Activated naive CD8-positive, alpha-beta T cell treated with anti-CD3 and anti-CD28 coated beads, Interleukin-2, amount 10 ng/mL, durations not matched to agents 7 days and 5 days (primary cell): Measurements from ENCODE around the gene ARMH4. TPM values are rescaled to one million over a fixed set of nuclear protein-coding genes. Genes with fewer than 3 reads are reported as not detected.

Source experiments
- ATAC-seq: fragments of 150-1000 bp; cut with Tn5 transposase; one replicate; pipeline ENCODE4 v1.10.0; 2021; ENCODE audit warnings: low read depth, moderate library complexity
- POLR2A ChIA-PET: fragments of 350-600 bp; sonication (Branson Sonifier 250); formaldehyde crosslinking; loops from one replicate; lab custom pipeline; 2021; ENCODE audit warnings: antibody characterized with exemption; lab: Charles Lee
- DNase-seq: peaks from one replicate; pipeline ENCODE4 v3.0.0; 2021
- H3K27ac Mint-ChIP-seq: one replicate; pipeline ENCODE4 v1.8.0; 2022; ENCODE audit warnings: mild to moderate bottlenecking, mixed read lengths
- H3K27me3 Mint-ChIP-seq: one replicate; pipeline ENCODE4 v1.8.0; 2022; ENCODE audit warnings: mild to moderate bottlenecking, moderate library complexity, mixed read lengths
- H3K36me3 Mint-ChIP-seq: one replicate; pipeline ENCODE4 v1.8.0; 2021; ENCODE audit warnings: mild to moderate bottlenecking, mixed read lengths
- H3K4me1 Mint-ChIP-seq: one replicate; pipeline ENCODE4 v1.8.0; 2021; ENCODE audit warnings: mixed read lengths
- H3K4me3 Mint-ChIP-seq: one replicate; pipeline ENCODE4 v1.8.0; 2022; ENCODE audit warnings: mild to moderate bottlenecking, moderate library complexity, mixed read lengths
- H3K9me3 Mint-ChIP-seq: one replicate; pipeline ENCODE4 v1.8.0; 2021; ENCODE audit warnings: mixed read lengths
- total RNA-seq, 2 experiments: library from RNA; stranded (reverse); gene quantifications; one replicate each; pipeline ENCODE4 v1.2.3, GENCODE V29; 2021

The ARMH4 gene
- total RNA-seq, 2 experiments from 2014 or later = not detected

DNA sequence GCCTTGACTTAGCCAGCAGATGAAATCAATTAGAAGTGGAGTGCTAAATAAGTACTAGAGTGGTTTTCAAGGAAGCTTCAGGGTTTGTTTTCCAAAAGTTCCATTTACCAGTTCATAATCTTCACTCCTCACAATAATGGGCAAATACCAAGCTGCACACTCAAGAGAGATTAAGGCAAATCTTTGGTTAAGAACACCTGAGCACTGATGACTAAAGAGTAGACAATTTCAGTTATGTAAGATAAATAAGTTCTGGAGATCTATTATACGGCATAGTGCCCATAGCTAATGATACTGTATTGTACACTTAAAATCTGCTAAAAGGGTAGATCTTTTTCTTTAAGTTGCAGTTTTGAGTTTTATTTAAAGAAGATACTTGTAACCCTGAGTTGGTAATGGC is 125.0 kb downstream of the ARMH4 start:
- Mint-ChIP-seq H3K9me3 (no peaks in the 10 kb centered on the region), H3K27me3 (no peaks in the 10 kb centered on the region)

GRCh38 chr14:58026219-58026618 is 125.8 kb downstream of the ARMH4 start:
- H3K9me3 Mint-ChIP-seq = no peaks in the 10 kb centered on the region
- H3K27me3 Mint-ChIP-seq = no peaks in the 10 kb centered on the region
- no peak for ATAC-seq
- H3K27ac Mint-ChIP-seq = no peak overlapping the region
- POLR2A ChIA-PET = no interaction called here
- no peak overlapping the region for H3K4me3 Mint-ChIP-seq
- no peaks in the 10 kb centered on the region for H3K36me3 Mint-ChIP-seq
- H3K4me1 Mint-ChIP-seq = no peaks in the 10 kb centered on the region
- no peak for DNase-seq

More for the DNA sequence above, 125.0 kb downstream of the ARMH4 start:
- Mint-ChIP-seq H3K27ac (no peak overlapping the region), H3K4me3 (no peak overlapping the region), H3K36me3 (no peaks in the 10 kb centered on the region), H3K4me1 (no peaks in the 10 kb centered on the region)
- DNase-seq (no peak), ATAC-seq (no peak)
- POLR2A ChIA-PET = no interaction called here

DNA sequence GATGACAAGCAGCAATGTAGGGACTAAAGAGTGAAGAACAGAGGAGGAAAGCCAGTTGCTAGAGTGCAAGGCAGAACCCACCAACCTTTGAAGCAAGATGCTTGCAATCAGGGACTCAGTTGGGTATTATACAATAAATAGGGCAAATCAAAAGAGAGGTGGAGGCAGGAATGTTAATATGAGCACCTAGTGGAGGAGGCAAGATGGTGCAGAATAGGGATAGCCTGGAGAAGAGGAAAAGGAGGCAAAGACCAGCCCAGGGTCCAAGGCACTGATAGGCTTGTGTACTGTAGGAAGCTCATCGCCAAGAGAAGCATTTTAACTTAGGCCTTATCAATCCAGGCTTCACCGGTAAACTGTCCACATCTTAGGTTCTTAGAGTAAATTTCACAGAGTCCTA is 137.2 kb downstream of the ARMH4 start:
- peaks cover 13% of the 10 kb centered on the region for H3K27me3 Mint-ChIP-seq
- no peak for DNase-seq
- no peaks in the 10 kb centered on the region for H3K4me1 Mint-ChIP-seq
- POLR2A ChIA-PET = no interaction called here
- no peaks in the 10 kb centered on the region for H3K36me3 Mint-ChIP-seq
- H3K9me3 Mint-ChIP-seq = peaks cover 1% of the 10 kb centered on the region
- no peak overlapping the region for H3K4me3 Mint-ChIP-seq
- H3K27ac Mint-ChIP-seq = no peak overlapping the region
- ATAC-seq = no peak

- no peak for ATAC-seq
- POLR2A ChIA-PET = no interaction called here
- Mint-ChIP-seq H3K4me1 (no peaks in the 10 kb centered on the region), H3K9me3 (no peaks in the 10 kb centered on the region), H3K36me3 (no peaks in the 10 kb centered on the region), H3K27me3 (peaks cover 4% of the 10 kb centered on the region), H3K4me3 (no peak overlapping the region), H3K27ac (no peak overlapping the region)
- no peak for DNase-seq
Observed at GRCh38 chr14:58002618-58003017, 149.4 kb downstream of the ARMH4 start.

- Mint-ChIP-seq H3K27ac (no peak overlapping the region), H3K4me3 (no peak overlapping the region), H3K9me3 (no peaks in the 10 kb centered on the region), H3K36me3 (no peaks in the 10 kb centered on the region), H3K27me3 (peaks cover 8% of the 10 kb centered on the region), H3K4me1 (no peaks in the 10 kb centered on the region)
- POLR2A ChIA-PET = no interaction called here
- DNase-seq = no peak
- no peak for ATAC-seq
Observed at GRCh38 chr14:57999979-58000378, 152.0 kb downstream of the ARMH4 start.

GRCh38 chr14:57999471-57999870 is 152.5 kb downstream of the ARMH4 start:
- no peak overlapping the region for H3K27ac Mint-ChIP-seq
- no peaks in the 10 kb centered on the region for H3K4me1 Mint-ChIP-seq
- POLR2A ChIA-PET = no interaction called here
- no peaks in the 10 kb centered on the region for H3K36me3 Mint-ChIP-seq
- DNase-seq (no peak), ATAC-seq (no peak)
- H3K27me3 Mint-ChIP-seq = peaks cover 8% of the 10 kb centered on the region
- no peak overlapping the region for H3K4me3 Mint-ChIP-seq
- H3K9me3 Mint-ChIP-seq = no peaks in the 10 kb centered on the region

GRCh38 chr14:57998766-57999165 is 153.2 kb downstream of the ARMH4 start:
- H3K9me3 Mint-ChIP-seq = no peaks in the 10 kb centered on the region
- peaks cover 8% of the 10 kb centered on the region for H3K27me3 Mint-ChIP-seq
- DNase-seq = no peak
- no peaks in the 10 kb centered on the region for H3K36me3 Mint-ChIP-seq
- no peaks in the 10 kb centered on the region for H3K4me1 Mint-ChIP-seq
- no peak for ATAC-seq
- no peak overlapping the region for H3K4me3 Mint-ChIP-seq
- POLR2A ChIA-PET = no interaction called here
- H3K27ac Mint-ChIP-seq = no peak overlapping the region

GRCh38 chr14:57991353-57991752 is 160.7 kb downstream of the ARMH4 start:
- Mint-ChIP-seq H3K9me3 (no peaks in the 10 kb centered on the region), H3K36me3 (no peaks in the 10 kb centered on the region), H3K4me1 (no peaks in the 10 kb centered on the region), H3K27ac (no peak overlapping the region), H3K4me3 (no peak overlapping the region), H3K27me3 (peaks cover 6% of the 10 kb centered on the region)
- POLR2A ChIA-PET = no interaction called here
- no peak for ATAC-seq
- no peak for DNase-seq

DNA sequence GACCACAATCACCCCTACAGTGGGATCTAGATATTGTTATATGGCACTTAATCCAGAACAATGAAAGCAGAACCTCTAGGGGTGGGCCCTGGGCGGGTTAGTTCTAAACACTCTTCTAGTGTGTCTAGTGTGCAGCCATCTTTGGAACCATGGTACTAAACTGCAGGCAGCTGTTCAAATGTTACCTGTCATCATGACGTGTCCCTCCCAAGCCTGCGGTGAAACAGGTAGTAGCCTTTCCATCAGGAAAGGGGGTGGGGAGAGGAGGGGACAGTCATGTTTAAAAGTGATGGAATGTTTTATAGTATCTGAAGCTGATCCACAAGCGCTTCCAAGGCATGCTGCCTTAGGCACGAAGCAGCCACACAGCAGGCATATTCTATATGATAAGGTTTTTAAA is 163.6 kb downstream of the ARMH4 start:
- Mint-ChIP-seq H3K4me3 (no peak overlapping the region), H3K36me3 (no peaks in the 10 kb centered on the region), H3K27me3 (peaks cover 4% of the 10 kb centered on the region), H3K9me3 (no peaks in the 10 kb centered on the region), H3K27ac (no peak overlapping the region), H3K4me1 (no peaks in the 10 kb centered on the region)
- no peak for DNase-seq
- POLR2A ChIA-PET = no interaction called here
- ATAC-seq = no peak

DNA sequence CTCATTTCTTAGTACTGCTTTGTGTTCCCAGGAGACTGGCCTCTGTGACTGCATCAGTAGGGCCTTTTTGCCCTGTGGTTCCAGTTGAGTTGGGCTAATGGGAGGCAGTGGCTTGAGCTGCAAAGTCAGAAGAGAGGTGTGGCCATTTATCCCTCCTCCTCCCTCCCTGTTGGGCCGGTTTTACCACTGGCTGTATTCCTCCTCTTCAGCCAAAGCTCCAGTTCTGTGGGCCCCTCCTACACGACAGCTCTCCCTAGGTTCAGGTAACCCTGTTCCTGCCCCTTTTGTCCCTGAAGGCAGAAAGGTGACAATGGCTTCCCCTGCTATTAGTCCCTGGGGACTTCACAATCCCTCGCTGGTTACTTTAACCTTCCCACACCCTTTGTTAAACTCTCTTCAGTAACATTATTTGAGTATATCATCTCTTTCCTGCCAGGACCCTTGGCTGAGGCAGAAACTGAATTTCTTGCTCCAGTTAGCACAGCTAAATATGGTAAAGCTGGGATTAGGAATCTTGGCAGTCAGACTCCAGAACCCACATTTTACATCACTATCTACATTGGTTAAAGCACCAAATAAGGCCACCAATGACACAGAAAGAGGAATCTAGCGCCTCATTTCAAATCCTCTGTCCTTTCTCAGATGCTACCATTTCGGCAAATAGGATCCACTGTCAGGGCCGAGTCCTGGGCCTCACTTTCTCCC is 164.3 kb downstream of the ARMH4 start:
- Mint-ChIP-seq H3K36me3 (no peaks in the 10 kb centered on the region), H3K4me1 (no peaks in the 10 kb centered on the region), H3K9me3 (no peaks in the 10 kb centered on the region), H3K4me3 (no peak overlapping the region), H3K27me3 (peaks cover 4% of the 10 kb centered on the region), H3K27ac (no peak overlapping the region)
- POLR2A ChIA-PET = no interaction called here
- DNase-seq (no peak), ATAC-seq (no peak)

- H3K4me1 Mint-ChIP-seq = no peaks in the 10 kb centered on the region
- POLR2A ChIA-PET = no interaction called here
- no peaks in the 10 kb centered on the region for H3K9me3 Mint-ChIP-seq
- no peaks in the 10 kb centered on the region for H3K36me3 Mint-ChIP-seq
- ATAC-seq = no peak
- no peak for DNase-seq
- no peak overlapping the region for H3K27ac Mint-ChIP-seq
- peaks cover 4% of the 10 kb centered on the region for H3K27me3 Mint-ChIP-seq
- H3K4me3 Mint-ChIP-seq = no peak overlapping the region
Observed at GRCh38 chr14:57987051-57987450, 165.0 kb downstream of the ARMH4 start.

DNA sequence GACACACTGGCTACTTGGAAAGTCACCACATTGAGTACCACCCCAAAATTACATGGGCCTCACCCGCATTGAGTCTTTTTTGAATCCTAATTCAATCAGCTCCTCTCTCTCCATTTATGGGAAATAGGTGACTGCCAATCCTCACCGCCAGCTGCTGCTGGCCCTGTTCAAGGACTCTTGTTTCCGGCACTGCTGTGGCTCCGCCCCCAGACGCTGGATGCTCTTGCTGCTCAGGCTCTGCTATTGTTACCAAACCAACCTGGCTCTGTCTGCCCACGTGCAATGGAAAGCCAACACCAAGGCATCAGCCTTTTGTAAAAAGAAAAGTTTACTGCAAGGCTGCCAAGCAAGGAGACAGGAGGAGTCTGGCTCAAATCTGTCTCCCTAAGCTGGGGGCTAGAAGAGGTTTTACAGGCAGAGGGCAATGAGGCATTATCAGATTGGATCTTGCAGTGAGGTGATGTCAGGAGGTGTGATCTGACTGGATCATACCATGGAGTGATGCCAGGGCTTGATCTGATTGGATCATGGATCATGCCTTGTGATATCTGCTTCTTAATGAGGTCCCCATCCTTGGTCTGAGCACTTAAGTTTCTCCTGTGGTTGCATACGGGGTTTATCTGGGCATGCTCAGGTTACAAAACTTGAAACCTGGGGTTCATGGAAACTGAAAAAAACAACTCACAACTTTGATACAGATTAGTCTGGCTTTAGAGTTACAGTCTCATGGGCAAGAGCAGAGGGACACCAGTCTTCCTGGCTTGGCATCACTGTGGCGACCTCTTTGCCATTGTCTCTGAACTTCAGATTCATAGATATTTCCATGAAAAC is 169.0 kb downstream of the ARMH4 start:
- no peak overlapping the region for H3K4me3 Mint-ChIP-seq
- no peak overlapping the region for H3K27ac Mint-ChIP-seq
- ATAC-seq (no peak), DNase-seq (no peak)
- no peaks in the 10 kb centered on the region for H3K9me3 Mint-ChIP-seq
- H3K36me3 Mint-ChIP-seq = no peaks in the 10 kb centered on the region
- POLR2A ChIA-PET = no interaction called here
- H3K4me1 Mint-ChIP-seq = no peaks in the 10 kb centered on the region
- H3K27me3 Mint-ChIP-seq = peaks cover 2% of the 10 kb centered on the region

DNA sequence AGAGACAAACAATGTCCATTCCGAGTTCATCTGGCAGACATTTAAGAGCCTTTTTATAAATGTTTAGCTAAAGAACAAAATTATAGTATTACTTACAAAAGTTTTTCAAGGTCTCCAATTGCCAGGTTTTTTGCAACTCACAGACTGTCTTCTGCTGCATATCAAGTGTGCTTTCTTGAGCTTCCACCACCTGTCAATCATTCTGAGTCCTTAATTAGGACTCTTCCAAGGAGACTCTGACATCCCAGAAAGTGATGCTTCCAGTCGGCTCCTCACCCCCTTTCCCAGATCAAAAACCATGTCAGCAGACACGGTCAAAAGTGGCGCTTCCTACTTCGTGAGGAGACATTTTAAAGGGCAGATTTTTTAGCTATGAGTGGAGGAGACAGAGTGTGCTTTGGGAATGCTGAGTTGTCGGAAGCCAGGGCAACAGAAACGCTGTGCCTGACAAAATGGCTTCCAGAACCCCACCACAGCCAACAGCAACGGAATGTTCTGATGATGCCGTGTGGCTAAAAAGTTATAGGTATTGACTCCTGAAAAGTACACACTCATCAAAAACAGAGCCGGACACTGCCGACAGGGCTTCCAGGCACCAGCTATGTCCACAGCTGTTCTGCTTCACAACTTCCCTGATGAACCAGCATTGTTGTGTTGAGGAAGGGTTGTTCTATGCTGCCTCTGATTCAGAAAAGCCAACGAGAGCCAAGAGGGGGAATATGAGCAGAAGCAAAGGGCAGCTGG is 170.0 kb downstream of the ARMH4 start:
- ATAC-seq = no peak
- Mint-ChIP-seq H3K4me1 (no peaks in the 10 kb centered on the region), H3K36me3 (no peaks in the 10 kb centered on the region), H3K4me3 (no peak overlapping the region), H3K27ac (no peak overlapping the region), H3K9me3 (no peaks in the 10 kb centered on the region), H3K27me3 (no peaks in the 10 kb centered on the region)
- DNase-seq = no peak
- POLR2A ChIA-PET = no interaction called here
